ENCODE results near the gene LTBP4.

DNA sequence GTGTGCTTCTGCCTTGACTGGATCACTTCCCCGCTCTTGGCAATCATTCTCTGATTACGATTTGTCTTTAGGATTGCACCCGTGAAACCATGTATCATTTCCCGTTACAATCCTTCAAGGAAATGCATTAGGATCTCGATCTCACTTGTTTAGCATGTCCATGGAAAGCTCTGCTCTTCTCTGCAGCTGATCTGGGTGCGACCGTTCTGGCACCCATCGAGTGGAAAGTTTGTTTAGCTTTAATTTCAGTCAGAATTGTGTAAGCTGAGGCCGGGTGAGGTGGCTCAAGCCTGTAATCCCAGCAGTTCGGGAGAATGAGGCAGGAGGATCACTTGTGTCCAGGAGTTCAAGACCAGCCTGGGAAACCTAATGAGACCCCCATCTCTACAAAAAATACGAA, 58.4 kb downstream of the LTBP4 start:
- TF ChIP-seq, protein P1, sequence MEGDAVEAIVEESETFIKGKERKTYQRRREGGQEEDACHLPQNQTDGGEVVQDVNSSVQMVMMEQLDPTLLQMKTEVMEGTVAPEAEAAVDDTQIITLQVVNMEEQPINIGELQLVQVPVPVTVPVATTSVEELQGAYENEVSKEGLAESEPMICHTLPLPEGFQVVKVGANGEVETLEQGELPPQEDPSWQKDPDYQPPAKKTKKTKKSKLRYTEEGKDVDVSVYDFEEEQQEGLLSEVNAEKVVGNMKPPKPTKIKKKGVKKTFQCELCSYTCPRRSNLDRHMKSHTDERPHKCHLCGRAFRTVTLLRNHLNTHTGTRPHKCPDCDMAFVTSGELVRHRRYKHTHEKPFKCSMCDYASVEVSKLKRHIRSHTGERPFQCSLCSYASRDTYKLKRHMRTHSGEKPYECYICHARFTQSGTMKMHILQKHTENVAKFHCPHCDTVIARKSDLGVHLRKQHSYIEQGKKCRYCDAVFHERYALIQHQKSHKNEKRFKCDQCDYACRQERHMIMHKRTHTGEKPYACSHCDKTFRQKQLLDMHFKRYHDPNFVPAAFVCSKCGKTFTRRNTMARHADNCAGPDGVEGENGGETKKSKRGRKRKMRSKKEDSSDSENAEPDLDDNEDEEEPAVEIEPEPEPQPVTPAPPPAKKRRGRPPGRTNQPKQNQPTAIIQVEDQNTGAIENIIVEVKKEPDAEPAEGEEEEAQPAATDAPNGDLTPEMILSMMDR (IDR thresholded peaks at IDR 0.05 in 8 of 11, conservative IDR thresholded peaks at IDR 0.05 in 3 of 11): no peak
- no peak for TF ChIP-seq POLR2AphosphoS5 (IDR thresholded peaks at IDR 0.05)

All from spleen (tissue), 7 donors.